ENCODE measurements around the gene BLVRB.
"Not testable (repeated sequence)": the region's sequence is repeated elsewhere in the genome, so short reads cannot be mapped to it uniquely, and the experiment has no call there.

- TF ChIP-seq POLR2A, SPI1, TAF1, POLR2AphosphoS5, POU2F2 (IDR thresholded peaks at IDR 0.05; ENCODE audit: low read depth, low read length): not testable (repeated sequence)
These were observed 57.0 kb downstream of the BLVRB start for GRCh38 chr19:40408598-40408925.
